ENCODE measurements around the gene RAB29.

GRCh38 chr1:205780335-205780734, 5.1 kb upstream of the RAB29 start:
- TF ChIP-seq CTCF (IDR thresholded peaks at IDR 0.05) (no peak), POLR2A (IDR thresholded peaks at IDR 0.05) (no peak), POLR2AphosphoS5 (IDR thresholded peaks at IDR 0.05) (no peak)

Measured in gastroesophageal sphincter (tissue), 3 donors.